ENCODE results near the gene CELF2.

DNA sequence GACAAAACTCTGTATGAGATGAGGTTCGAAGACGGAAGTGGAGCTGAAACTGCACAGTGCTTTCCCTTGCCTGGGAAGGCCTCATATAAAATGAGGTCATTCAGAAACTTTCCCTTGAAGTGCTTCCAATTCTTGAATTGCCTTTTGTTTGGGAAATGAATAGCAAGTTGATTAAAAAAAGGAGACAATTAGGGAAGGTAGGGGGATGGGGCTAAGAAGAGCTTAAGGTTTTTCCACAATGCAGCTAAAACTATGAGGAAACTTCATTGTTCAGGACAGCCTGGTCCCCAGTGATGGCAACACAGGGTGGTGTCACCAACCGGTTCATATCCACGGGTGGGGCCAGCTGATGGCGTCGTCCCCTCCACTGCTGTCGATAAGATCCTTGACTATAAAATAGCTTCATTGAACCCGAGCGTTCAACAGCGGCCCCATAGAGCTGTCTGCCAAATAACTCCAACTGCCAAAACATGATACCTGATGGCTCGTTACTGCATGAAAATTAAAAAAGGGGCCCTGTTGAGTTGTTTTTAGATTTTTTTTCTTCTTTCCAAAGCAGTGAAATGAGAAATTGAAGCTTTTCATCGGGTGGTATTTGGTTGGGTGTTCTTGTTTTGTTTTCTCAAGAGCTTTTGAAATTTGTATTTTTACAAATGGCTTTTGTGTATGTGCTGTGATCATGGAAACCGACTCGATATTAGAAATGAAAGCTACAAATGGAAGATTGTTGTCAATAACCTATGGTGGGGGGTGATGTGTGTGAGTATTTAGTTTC lies 2.8 kb upstream of the CELF2 start:
- TF ChIP-seq CTCF (IDR thresholded peaks at IDR 0.05 in 4 of 5, conservative IDR thresholded peaks at IDR 0.05 in 1 of 5) (no peak), POLR2A (IDR thresholded peaks at IDR 0.05) (no peak)
